ENCODE results near the gene MAP3K4.

MAP3K4 gene

DNA sequence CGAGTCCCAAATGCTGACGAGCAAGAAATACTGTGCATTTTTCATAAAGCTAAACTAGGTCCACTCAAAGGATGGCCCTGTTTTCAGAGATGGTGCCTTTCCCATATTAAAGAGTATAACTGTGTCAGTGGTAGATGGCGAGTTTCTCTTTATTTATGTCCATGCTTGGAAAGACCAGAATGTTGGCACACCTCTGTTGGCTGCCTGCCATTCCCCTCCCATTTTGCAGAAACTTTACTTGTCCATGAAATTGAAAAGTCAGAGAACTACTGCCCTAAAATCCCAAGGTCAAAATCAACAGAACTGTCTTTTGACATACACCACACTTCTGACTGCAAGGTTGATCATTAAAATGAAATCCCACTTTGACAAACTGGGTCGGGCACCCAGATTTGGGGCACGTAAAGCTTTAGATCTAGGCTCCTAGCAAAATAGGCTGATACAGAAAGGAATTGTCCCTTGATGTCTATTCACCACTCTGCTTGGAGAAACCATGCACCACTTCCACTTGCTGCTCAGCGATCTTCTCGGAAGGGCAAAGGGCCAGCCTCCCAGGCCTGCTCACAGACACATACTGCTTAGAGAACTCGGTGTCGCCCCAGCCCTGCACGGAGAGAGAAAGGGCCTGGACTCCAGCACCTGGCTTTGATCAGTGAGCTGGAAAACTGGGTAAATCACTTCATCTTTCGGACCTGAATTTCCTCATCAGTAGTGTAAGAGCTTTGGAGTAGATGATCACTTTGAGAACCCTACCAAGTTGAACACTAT, 152.3 kb downstream of the MAP3K4 start:
- no peak for DNase-seq (ENCODE audit: low read depth in 2 of 2)

GRCh38 chr6:161150136-161150535, 158.6 kb downstream of the MAP3K4 start:
- DNase-seq (ENCODE audit: low read depth in 2 of 2): no peak

- no peak for DNase-seq (ENCODE audit: low read depth in 2 of 2)
Measured at GRCh38 chr6:161150566-161150965, 159.0 kb downstream of the MAP3K4 start.

GRCh38 chr6:161151059-161151645, 159.6 kb downstream of the MAP3K4 start:
- no peak for DNase-seq (ENCODE audit: low read depth in 2 of 2)

GRCh38 chr6:161151660-161152526, 160.3 kb downstream of the MAP3K4 start:
- DNase-seq (ENCODE audit: low read depth in 2 of 2): no peak

DNA sequence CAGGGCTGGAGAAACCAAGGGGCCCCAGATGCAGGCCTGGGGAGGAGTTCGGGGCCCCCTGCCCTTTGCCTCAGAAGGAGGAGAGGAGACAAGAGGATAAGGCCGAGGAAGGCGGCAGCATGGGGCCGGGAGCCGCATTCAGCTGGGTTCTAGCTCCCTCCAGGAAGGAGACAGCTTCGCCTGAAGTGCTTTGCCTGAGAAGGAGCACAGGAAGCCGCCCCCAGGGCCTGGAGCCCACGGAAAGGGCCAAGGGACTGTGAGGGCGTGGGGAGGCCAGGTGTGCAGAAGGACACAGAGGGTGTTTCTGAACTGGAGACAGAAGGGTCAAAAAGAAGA, 160.9 kb downstream of the MAP3K4 start:
- no peak for DNase-seq (ENCODE audit: low read depth in 2 of 2)

DNA sequence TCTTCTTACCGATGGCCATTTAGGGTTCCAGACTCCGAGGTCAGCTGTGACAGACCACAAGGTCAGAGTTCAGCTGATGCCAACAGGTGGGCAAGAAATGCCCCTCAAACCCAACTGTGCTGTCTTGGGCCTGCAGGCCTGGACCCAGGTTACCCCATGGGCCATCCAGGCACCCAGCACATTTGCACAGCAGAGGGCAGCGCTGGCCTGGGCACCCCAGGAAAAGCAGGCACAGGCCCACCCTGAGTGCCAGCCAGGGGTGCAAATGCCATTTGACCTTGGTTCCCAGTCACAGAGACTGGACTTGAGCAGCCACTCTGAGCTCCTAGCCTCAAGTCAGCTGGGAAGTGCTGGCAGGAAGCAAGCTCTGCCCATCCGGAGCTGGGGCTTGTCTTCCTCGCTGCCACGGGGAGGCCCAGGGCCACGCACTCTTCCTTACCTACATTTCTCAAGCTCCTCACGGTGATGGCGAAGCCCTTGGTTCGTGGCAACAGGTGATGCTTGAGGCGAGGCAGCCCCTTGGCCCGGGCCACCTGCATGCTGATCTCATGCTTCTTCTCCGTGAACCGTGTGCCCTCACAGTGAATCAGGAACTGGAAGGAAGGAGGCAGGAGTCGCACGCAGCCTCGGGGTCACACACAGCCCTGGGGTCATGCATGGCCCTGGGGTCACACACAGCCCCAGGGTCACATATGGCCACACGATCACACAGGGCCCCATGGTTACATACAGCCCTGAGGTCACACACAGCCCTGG, 161.5 kb downstream of the MAP3K4 start:
- no peak for DNase-seq (ENCODE audit: low read depth in 2 of 2)

GRCh38 chr6:161153725-161154124, 162.2 kb downstream of the MAP3K4 start:
- no peak for DNase-seq (ENCODE audit: low read depth in 2 of 2)

DNA sequence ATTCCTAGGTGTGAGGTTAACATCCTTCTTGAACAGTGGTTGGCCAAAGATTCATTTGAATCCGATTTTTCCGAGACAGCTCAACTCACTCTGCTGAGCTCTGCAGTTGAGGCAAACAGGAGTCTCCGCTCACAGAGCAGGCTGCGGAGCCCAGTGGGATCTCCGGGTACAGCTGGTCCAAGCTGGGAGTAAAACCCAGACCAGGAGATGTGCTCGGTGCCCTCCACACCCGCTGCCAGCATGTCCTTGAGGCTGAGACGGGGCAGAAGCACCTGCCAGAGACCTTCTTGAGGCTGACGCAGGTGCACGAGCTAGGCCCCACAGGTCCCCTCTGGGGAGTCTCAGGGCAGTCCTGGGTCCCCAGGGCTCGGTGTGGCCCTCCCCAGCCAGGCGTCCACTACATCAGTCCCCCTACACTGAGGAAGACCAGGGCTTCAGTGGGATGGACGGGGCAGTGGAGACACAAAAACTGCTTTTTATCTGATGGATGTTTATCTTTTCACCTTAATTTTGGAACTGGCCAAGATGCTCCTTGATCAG, 163.3 kb downstream of the MAP3K4 start:
- DNase-seq (ENCODE audit: low read depth in 2 of 2): no peak

- DNase-seq (ENCODE audit: low read depth in 2 of 2): no peak
Measured at GRCh38 chr6:161161121-161161520, 169.6 kb downstream of the MAP3K4 start.

GRCh38 chr6:161161889-161162624, 170.5 kb downstream of the MAP3K4 start:
- no peak for DNase-seq (ENCODE audit: low read depth in 2 of 2)

GRCh38 chr6:161162722-161163121, 171.2 kb downstream of the MAP3K4 start:
- DNase-seq (ENCODE audit: low read depth in 2 of 2): no peak

- DNase-seq (ENCODE audit: low read depth in 2 of 2): no peak
Measured at GRCh38 chr6:161163466-161164181, 172.1 kb downstream of the MAP3K4 start.

GRCh38 chr6:161164182-161164625, 172.6 kb downstream of the MAP3K4 start:
- DNase-seq (ENCODE audit: low read depth in 2 of 2): no peak

GRCh38 chr6:161166176-161166575, 174.6 kb downstream of the MAP3K4 start:
- DNase-seq (ENCODE audit: low read depth in 2 of 2): no peak

DNA sequence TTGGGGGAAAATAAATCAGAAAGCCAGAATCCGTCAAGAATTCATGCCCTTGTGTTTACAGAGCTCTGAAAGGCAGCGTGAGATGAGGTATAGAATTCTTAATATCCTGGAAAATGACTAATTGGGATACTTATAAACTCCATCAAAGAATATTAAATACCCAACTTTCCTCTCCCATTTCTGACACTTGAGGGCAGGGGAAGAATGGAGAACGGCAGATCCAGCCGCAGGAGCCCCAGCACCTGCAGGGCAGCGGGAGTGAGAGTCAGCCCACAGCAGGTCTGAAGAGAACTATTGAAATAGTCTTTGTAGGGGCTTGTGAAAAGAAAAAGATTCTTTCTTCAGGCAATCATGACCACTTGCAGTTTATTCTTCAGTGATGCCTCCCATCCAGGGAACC, 175.1 kb downstream of the MAP3K4 start:
- no peak for DNase-seq (ENCODE audit: low read depth in 2 of 2)
